Mucosa of stomach (tissue), 1 donor: ENCODE measurements around the gene METTL8.
A peak's percentile ranks its signal among the peaks of the same experiment; 100 is the strongest.

Experiments
- H3K27me3 ChIP-seq: one replicate; pipeline ENCODE4 v1.7.0; 2013; ENCODE audit warnings: mild to moderate bottlenecking, low read length; ENCODE audit not compliant: control insufficient read depth, insufficient read depth
- H3K36me3 ChIP-seq: one replicate; pipeline ENCODE4 v1.7.0; 2013; ENCODE audit warnings: low read length; ENCODE audit not compliant: control insufficient read depth, insufficient read depth
- H3K4me1 ChIP-seq: one replicate; pipeline ENCODE4 v1.7.0; 2013; ENCODE audit warnings: mild to moderate bottlenecking, low read length; ENCODE audit not compliant: control insufficient read depth, insufficient read depth
- H3K4me3 ChIP-seq: one replicate; pipeline ENCODE4 v1.7.0; 2013; ENCODE audit warnings: low read length
- H3K9ac ChIP-seq: one replicate; pipeline ENCODE4 v1.7.0; 2013; ENCODE audit warnings: mild to moderate bottlenecking, low read length, moderate library complexity
- H3K9me3 ChIP-seq: one replicate; pipeline ENCODE4 v1.7.0; 2013; ENCODE audit warnings: mild to moderate bottlenecking, low read length, moderate library complexity; ENCODE audit not compliant: control insufficient read depth
- donor health status: Pancreatic carcinoma.

The METTL8 gene, protein sequence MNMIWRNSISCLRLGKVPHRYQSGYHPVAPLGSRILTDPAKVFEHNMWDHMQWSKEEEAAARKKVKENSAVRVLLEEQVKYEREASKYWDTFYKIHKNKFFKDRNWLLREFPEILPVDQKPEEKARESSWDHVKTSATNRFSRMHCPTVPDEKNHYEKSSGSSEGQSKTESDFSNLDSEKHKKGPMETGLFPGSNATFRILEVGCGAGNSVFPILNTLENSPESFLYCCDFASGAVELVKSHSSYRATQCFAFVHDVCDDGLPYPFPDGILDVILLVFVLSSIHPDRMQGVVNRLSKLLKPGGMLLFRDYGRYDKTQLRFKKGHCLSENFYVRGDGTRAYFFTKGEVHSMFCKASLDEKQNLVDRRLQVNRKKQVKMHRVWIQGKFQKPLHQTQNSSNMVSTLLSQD

DNA sequence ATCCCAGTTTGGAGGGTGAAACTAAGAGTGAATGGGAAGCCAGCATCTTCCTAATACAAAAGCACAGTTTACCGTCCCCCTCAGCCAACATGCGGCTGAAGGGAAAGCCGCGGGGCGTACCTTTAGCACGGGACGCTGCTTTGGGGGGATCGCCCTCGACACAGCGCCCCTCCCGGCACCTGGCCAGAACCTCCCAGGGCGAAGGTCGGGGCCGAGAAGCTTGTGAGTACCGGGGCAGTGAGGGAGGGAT, at the start of gene METTL8:
TSS of gene METTL8 (minus strand) at position 228 of the 250 bp plus-strand sequence. CDS start 41,805 bp downstream, outside the sequence.
- H3K4me1 ChIP-seq, result peaks cover 6% of the 10 kb centered on the region

DNA sequence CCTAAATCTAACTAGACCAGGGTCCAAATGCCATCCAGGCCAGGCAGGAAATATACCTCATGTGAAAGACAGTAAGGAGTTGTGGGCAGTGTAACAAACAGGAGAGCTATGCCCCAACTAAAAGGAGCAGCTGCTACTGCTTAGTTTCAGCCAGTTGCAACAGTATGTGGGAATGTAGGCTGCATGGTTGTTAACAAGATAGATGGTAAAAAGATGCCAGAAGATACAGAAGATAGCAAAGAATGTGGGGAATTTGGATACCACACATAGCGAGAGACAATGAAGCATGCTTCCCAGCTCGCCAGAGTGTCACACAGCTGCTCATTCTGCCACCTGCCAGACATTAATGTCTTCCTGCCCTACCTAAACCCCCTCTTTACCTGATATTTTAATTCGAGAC, 49.1 kb upstream of the METTL8 start:
- H3K4me3 ChIP-seq, result no peak overlapping the region
- no peaks in the 10 kb centered on the region for H3K9me3 ChIP-seq
- H3K36me3 ChIP-seq, result no peaks in the 10 kb centered on the region
- no peaks in the 10 kb centered on the region for H3K27me3 ChIP-seq
- no peaks in the 10 kb centered on the region for H3K4me1 ChIP-seq
- H3K9ac ChIP-seq, result no peak overlapping the region

More for the DNA sequence above, at the start of gene METTL8:
- Histone ChIP-seq H3K4me3 (peak within 1 kb of the TSS; percentile 49), H3K27me3 (no peaks in the 10 kb centered on the region), H3K36me3 (no peaks in the 10 kb centered on the region), H3K9me3 (no peaks in the 10 kb centered on the region), H3K9ac (peak within 1 kb of the TSS; percentile 85)

DNA sequence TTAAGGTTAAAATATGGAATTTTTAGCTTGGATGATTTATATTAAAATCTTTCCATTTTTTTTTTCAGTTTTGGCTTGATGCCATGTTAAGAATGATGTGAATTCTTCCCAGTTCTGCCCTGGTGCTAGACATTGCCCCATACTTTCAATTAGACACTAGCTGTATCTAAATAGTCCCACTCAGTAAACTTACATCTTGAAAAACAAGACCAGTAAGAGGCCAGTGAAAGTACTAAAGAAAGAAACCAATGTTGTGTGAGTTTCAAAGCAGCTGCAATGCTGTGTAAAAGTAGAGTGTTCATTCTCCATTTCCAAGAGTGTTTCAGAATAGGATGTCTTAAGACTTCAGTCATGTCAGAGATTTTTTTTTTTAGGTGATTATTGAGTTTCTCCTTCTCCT, 48.5 kb upstream of the METTL8 start:
- no peaks in the 10 kb centered on the region for H3K4me1 ChIP-seq
- H3K36me3 ChIP-seq, result no peaks in the 10 kb centered on the region
- H3K9me3 ChIP-seq, result no peaks in the 10 kb centered on the region
- H3K27me3 ChIP-seq, result no peaks in the 10 kb centered on the region
- no peak overlapping the region for H3K9ac ChIP-seq
- no peak overlapping the region for H3K4me3 ChIP-seq

DNA sequence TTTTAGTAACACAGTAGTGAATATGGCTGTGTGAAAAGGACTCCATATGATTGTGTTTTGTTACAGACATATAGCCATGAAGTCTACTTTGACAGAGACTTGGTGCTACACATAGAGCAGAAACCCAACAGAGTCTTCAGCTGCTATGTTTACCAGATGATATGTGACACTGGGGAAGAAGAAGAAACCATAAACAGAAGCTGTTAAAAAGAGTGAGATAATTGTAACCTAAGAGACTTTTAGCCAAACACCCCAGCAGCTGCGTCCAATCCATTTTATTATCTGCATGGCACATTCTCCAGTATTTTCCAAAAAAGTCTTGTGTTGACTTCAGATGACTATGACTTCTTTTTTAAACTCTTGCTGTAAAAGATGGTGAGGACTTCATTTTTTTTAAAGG, 47.1 kb upstream of the METTL8 start:
- no peaks in the 10 kb centered on the region for H3K4me1 ChIP-seq
- H3K9ac ChIP-seq, result no peak overlapping the region
- H3K36me3 ChIP-seq, result no peaks in the 10 kb centered on the region

DNA sequence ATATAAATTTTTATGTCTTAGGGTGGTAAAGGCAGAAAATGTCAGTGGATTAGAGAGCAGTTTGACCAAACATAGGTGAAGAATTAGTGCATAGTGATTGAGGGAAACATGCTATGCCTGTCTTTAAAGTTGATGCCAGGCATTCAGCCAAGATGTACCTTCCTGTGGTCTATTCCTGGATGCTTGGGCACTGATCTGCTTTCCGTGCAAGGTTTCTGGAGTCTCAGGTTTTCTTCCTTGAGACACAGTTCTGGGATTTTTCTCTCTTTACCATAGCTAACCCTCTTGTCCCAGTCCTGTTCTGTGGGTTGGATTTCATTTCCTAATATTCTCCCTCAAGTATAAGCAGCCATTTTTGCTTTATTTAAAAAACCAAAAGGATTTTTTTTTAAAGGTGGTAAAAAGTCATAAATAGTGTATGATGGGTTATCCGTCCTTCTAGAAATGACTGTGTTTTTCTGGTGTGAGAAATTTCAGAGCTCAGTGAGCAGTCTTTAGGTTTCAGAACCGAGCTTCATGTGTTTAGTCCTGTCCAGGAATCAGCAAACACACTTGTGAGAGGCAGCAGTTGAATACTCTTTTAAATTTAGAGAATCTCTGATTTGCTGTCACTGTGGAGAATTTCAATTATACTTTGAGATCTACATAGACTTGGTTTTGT, 45.5 kb upstream of the METTL8 start:
- no peaks in the 10 kb centered on the region for H3K27me3 ChIP-seq
- H3K36me3 ChIP-seq, result no peaks in the 10 kb centered on the region
- no peaks in the 10 kb centered on the region for H3K9me3 ChIP-seq
- H3K9ac ChIP-seq, result no peak overlapping the region
- H3K4me3 ChIP-seq, result no peak overlapping the region
- H3K4me1 ChIP-seq, result no peaks in the 10 kb centered on the region

More for the DNA sequence above, 47.1 kb upstream of the METTL8 start:
- H3K9me3 ChIP-seq, result no peaks in the 10 kb centered on the region
- no peaks in the 10 kb centered on the region for H3K27me3 ChIP-seq
- H3K4me3 ChIP-seq, result no peak overlapping the region

DNA sequence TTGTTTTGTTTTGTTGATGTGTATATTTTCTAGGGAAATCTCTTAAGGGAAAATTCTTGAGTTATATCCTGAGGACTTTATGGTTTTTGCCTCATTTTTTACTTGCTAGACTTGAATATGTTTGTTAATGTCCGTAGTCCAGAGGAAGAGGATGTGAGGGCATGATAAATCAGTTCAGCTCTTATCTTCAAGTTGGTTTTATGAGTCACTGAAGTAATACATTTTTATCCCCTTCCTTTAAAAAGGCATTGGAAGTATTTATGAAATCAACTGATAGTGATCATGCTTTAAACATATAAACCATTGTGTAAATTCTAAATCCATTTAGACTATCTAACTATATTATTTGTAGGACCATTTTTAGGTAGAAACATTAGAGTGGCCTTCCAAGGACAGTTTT, 44.6 kb upstream of the METTL8 start:
- no peaks in the 10 kb centered on the region for H3K27me3 ChIP-seq
- H3K36me3 ChIP-seq, result no peaks in the 10 kb centered on the region
- H3K9ac ChIP-seq, result no peak overlapping the region
- H3K4me1 ChIP-seq, result no peaks in the 10 kb centered on the region
- no peaks in the 10 kb centered on the region for H3K9me3 ChIP-seq
- no peak overlapping the region for H3K4me3 ChIP-seq

DNA sequence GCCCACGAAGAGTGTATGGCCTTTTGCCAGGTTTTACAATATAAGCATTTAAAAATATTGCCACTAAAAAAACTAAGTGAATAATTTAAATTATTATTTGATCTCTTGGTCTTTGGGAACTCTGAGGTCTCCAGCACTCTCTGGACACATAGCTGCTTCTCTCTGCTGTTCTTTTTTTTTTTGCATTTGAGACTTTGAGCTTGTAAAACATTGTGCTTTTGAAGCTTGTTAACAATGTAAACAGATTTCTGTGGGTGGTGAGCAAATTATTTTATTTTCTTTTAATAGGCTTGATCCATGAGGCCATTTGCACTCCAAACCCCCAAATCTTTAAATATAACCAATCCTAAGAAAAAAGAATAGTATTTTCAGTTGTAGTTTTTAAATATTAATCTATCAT, 42.2 kb upstream of the METTL8 start:
- H3K4me1 ChIP-seq, result no peaks in the 10 kb centered on the region
- H3K36me3 ChIP-seq, result no peaks in the 10 kb centered on the region
- H3K9ac ChIP-seq, result no peak overlapping the region
- no peaks in the 10 kb centered on the region for H3K27me3 ChIP-seq
- no peak overlapping the region for H3K4me3 ChIP-seq
- no peaks in the 10 kb centered on the region for H3K9me3 ChIP-seq

DNA sequence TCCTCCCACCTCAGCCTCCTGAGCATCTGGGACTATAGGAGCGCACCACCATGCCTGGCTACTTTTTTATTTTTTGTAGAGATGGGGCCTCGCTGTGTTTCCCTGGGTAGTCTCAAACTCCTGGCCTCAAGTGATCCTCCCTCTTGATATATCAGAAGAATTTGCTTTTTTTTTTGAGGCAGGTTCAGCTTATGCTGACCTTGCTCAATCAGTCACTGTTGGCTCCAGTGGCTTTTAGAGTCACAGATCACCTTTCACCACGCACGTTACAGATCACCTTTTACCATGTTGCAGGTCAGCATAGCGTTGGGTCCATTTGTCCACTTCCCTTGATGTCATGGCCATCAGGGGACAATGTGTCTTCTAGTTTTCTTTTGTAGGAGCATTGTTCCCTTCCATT, 36.3 kb upstream of the METTL8 start:
- Histone ChIP-seq H3K9me3 (no peaks in the 10 kb centered on the region), H3K36me3 (no peaks in the 10 kb centered on the region), H3K27me3 (no peaks in the 10 kb centered on the region)

DNA sequence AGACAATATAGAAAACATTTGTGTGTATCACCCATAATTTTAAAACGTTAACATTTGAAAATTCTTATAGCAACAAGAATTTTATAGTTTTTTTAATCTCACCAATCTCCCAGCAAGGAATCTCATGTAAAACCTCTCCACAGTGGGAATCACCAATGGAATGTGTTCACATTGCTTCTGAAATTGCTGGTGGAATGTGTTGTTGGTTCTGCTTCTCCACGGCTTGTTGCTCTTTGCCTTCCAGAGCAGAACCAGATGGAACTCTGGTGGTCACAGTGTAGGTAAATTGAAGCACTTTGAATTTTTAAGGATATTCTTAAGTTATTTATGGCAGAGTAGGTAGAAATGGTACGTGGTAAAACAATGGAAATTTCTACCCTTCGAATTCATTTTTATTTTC, 35.4 kb upstream of the METTL8 start:
- Histone ChIP-seq H3K27me3 (no peaks in the 10 kb centered on the region), H3K9me3 (no peaks in the 10 kb centered on the region), H3K36me3 (no peaks in the 10 kb centered on the region), H3K4me1 (no peaks in the 10 kb centered on the region), H3K4me3 (no peak overlapping the region), H3K9ac (no peak overlapping the region)

More for the DNA sequence above, 36.3 kb upstream of the METTL8 start:
- Histone ChIP-seq H3K9ac (no peak overlapping the region), H3K4me3 (no peak overlapping the region), H3K4me1 (no peaks in the 10 kb centered on the region)

DNA sequence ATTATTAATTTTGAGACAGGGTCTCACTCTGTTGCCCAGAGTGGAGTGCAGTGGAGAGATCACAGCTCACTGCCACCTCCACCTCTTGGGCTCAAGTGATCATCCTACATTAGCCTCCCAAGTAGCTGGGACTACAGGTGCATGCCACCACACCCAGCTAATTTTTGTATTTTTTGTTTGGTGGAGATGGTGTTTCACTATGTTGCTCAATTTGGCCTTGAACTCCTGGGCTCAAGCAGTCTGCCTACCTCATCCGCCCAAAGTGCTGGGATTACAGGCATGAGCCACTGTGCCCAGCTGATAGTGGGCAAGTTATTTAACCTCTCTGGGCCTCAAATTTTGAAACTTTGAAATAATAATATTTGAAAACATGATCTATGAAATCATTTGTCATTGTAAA, 26.7 kb upstream of the METTL8 start:
- no peaks in the 10 kb centered on the region for H3K4me1 ChIP-seq
- no peaks in the 10 kb centered on the region for H3K9me3 ChIP-seq
- no peaks in the 10 kb centered on the region for H3K27me3 ChIP-seq
- no peaks in the 10 kb centered on the region for H3K36me3 ChIP-seq
- no peak overlapping the region for H3K4me3 ChIP-seq
- no peak overlapping the region for H3K9ac ChIP-seq

DNA sequence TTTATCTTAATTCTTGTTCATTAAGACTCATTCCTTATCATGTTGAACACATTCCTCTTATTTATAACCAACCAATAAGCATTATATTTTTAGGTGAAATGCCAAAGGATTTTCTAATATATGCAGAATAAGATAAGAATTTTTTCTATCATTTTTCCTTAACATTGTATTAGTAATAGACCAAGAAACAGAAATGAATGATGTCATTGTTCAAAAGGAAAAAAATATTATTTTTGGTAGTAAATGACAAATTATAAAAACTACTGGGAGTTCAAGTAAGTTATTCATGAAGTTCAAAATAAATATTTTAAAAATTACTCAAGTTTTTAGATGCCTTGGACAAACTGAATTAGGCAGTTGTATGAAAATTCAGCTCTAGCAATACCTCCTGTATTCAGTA, 25.7 kb upstream of the METTL8 start:
- no peaks in the 10 kb centered on the region for H3K9me3 ChIP-seq
- no peak overlapping the region for H3K9ac ChIP-seq
- no peak overlapping the region for H3K4me3 ChIP-seq
- H3K27me3 ChIP-seq, result no peaks in the 10 kb centered on the region
- no peaks in the 10 kb centered on the region for H3K36me3 ChIP-seq
- no peaks in the 10 kb centered on the region for H3K4me1 ChIP-seq

DNA sequence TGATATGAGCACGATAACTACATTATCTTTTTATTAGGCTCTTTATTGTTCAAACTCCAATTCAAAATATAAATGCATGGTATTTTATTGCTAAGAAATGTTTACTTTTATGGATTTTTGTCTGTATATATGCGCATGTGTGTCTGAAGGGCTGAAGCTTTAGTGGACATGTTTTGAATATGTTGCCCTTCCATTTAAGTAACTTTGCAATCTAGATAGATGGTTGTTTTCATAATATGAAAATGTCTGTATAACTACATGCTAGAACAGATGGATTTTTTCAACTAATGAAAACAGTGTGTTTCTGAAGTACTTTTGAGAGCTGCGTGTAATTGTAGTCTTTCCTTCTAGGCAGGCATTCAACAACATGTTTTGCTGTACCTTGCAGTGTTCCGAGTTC, 19.0 kb upstream of the METTL8 start:
- Histone ChIP-seq H3K9ac (no peak overlapping the region), H3K9me3 (no peaks in the 10 kb centered on the region), H3K4me1 (no peaks in the 10 kb centered on the region), H3K4me3 (no peak overlapping the region), H3K36me3 (no peaks in the 10 kb centered on the region), H3K27me3 (no peaks in the 10 kb centered on the region)
